ENCODE data around the gene PGF. TPM values are rescaled to one million over a fixed set of nuclear protein-coding genes. Genes with fewer than 3 reads are reported as not detected.
"Not testable (repeated sequence)": the region's sequence is repeated elsewhere in the genome, so short reads cannot be mapped to it uniquely, and the experiment has no call there.

The PGF gene
- total RNA-seq, 1 experiment from 2014 or later: 3.1 TPM

- no peak for DNase-seq (ENCODE audit: low spot score)
Measured at GRCh38 chr14:74942181-74942580, 13.2 kb downstream of the PGF start.

- DNase-seq (ENCODE audit: low spot score): no peak
Measured at GRCh38 chr14:74941676-74942097, 13.7 kb downstream of the PGF start.

GRCh38 chr14:74940956-74941565 is 14.3 kb downstream of the PGF start:
- no peak for DNase-seq (ENCODE audit: low spot score)

- no peak for DNase-seq (ENCODE audit: low spot score)
Measured at GRCh38 chr14:74938531-74939495, 16.6 kb downstream of the PGF start.

- no peak for DNase-seq (ENCODE audit: low spot score)
Measured at GRCh38 chr14:74937171-74937570, 18.2 kb downstream of the PGF start.

GRCh38 chr14:74936731-74937130 is 18.7 kb downstream of the PGF start:
- no peak for DNase-seq (ENCODE audit: low spot score)

GRCh38 chr14:74936151-74936550 is 19.2 kb downstream of the PGF start:
- no peak for DNase-seq (ENCODE audit: low spot score)

GRCh38 chr14:74935360-74935680 is 20.1 kb downstream of the PGF start:
- DNase-seq (ENCODE audit: low spot score): no peak

GRCh38 chr14:74934476-74935359 is 20.7 kb downstream of the PGF start:
- no peak for DNase-seq (ENCODE audit: low spot score)

- DNase-seq (ENCODE audit: low spot score): no peak
Measured at GRCh38 chr14:74934041-74934440, 21.4 kb downstream of the PGF start.

- not testable (repeated sequence) for DNase-seq (ENCODE audit: low spot score)
Measured at GRCh38 chr14:74932936-74933335, 22.5 kb downstream of the PGF start.

- DNase-seq (ENCODE audit: low spot score): no peak
Measured at GRCh38 chr14:74932401-74932901, 22.9 kb downstream of the PGF start.

- DNase-seq (ENCODE audit: low spot score): not testable (repeated sequence)
Measured at GRCh38 chr14:74931744-74932143, 23.7 kb downstream of the PGF start.

- DNase-seq (ENCODE audit: low spot score): no peak
Measured at GRCh38 chr14:74929242-74929641, 26.2 kb downstream of the PGF start.

GRCh38 chr14:74927225-74927624 is 28.2 kb downstream of the PGF start:
- DNase-seq (ENCODE audit: low spot score): no peak

GRCh38 chr14:74924061-74924460 is 31.3 kb downstream of the PGF start:
- DNase-seq (ENCODE audit: low spot score): no peak

- no peak for DNase-seq (ENCODE audit: low spot score)
Measured at GRCh38 chr14:74922752-74923401, 32.5 kb downstream of the PGF start, which contains the start of gene RPS6KL1. RPS6KL1 (minus strand) TSS chr14:74923260; CDS start chr14:74921541, 1,719 bp downstream.

- no peak for DNase-seq (ENCODE audit: low spot score)
Measured at GRCh38 chr14:74921987-74922751, 33.2 kb downstream of the PGF start.

GRCh38 chr14:74921053-74921620 is 34.3 kb downstream of the PGF start:
- DNase-seq (ENCODE audit: low spot score): no peak

GRCh38 chr14:74920281-74920680 is 35.1 kb downstream of the PGF start:
- DNase-seq (ENCODE audit: low spot score): no peak
